GM18519 (cell line): ENCODE measurements around the gene COL5A1.
"Not testable (repeated sequence)": the region's sequence is repeated elsewhere in the genome, so short reads cannot be mapped to it uniquely, and the experiment has no call there.

ENCODE experiments used
- ATAC-seq: cut with Tn5 transposase; IDR thresholded peaks from one replicate; pipeline ENCODE4 v1.9.1; 2021; ENCODE audit warnings: mild to moderate bottlenecking, moderate library complexity; ENCODE audit not compliant: unreplicated experiment, low FRiP score

The COL5A1 gene

DNA sequence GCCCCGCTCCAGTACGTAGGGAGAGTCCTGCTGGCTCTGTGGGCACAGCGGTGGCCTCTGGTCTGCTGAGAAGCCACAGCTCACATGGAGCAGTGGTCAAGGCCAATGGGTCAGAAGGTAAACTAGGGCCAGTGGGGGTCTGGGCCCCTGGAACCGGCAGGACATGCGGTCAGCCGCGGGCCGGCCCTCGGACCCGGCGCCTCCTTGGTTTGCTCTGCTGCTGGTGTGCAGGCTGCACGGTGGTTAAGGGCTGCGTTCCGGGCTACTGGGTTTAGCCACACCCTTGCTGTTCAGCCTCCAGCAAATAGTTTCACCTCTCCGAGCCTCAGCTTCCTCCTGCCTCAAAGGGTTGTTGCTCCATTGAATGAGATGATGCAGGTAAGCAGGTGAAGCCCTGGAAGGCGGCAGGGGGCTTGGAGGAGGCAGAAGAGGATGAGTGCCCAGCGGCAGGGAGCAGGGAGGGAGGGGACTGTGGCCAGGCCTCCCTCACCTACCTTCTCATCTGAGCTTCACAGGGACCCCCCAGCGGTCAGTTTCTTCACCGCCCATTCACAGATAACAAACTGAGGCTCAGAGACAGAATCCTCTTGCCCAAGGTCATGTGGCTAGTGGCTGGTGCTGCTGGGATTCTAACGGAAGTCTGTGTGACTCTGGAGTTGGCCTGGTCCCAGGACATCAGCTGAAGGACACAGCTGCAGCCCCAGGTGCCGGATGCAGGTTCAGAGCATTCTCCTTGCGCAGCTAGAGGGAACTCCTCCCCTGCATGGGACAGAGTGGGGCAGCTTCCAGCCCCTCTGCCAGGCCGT is 3.7 kb upstream of the COL5A1 start:
- ATAC-seq: no peak

DNA sequence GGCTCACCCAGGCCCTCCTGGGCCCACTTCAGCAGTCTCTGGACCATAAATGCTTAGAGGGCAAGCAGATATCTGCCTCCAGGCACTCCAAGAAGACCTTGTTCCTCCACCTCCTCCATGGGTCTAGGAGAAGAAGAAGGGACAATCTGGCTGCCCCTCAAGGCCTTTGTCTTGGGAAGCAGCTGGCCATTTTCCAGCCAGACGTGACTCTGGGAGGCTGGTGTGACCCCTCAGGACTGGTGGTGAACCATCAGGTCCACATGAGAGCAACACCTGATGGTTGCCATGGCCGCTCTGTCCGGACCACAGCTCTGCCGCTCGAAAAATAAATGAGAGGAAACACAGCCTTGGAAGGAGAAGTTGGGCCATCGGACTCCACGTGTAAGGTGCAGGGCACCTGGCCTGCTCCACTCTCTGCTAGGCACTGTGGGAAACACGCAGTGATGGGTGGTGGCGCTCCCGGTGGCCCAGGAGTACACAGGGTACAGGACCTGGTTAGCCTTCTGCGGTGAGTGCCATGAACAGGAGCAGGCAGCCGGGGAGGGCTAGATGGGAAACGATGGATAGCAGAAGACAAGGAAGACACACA is 3.0 kb upstream of the COL5A1 start:
- no peak for ATAC-seq

- no peak for ATAC-seq
These were observed 1.6 kb upstream of the COL5A1 start for GRCh38 chr9:134639994-134640393.

DNA sequence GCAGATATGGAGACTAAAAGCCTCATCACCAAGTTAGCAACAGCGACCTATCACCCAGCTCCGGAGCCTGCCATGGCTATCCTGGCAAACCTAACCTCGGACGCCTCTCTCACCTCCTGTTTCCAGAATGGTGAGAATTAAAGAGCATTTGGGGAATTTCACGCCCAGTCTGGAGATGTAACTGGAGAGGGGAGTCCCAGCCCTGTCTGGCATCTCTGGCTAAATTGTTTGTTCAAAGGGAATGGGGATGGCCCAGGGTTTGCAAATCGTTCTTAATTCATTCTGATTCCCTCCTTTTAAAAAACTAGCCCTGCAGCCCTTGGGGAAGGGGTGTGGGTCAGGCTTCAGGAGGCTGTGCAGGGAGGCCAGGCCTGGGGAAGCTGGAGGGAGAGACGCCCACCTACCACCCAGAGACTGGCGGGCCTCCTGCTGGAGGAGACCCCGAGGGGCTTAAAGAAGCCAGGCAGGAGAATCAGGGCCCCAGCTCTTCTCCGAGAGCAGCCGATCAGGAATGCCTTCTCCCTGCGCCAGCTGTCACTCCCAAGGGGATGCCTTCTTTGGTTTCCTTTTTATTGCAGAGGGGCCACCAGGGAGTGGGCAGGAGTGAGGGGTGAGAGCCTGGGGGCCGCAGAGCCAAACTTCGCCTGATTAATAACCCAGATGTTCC is 964 bp upstream of the COL5A1 start:
- no peak for ATAC-seq

GRCh38 chr9:134641990-134642384 is 384 bp downstream of the COL5A1 start:
- ATAC-seq: no peak

DNA sequence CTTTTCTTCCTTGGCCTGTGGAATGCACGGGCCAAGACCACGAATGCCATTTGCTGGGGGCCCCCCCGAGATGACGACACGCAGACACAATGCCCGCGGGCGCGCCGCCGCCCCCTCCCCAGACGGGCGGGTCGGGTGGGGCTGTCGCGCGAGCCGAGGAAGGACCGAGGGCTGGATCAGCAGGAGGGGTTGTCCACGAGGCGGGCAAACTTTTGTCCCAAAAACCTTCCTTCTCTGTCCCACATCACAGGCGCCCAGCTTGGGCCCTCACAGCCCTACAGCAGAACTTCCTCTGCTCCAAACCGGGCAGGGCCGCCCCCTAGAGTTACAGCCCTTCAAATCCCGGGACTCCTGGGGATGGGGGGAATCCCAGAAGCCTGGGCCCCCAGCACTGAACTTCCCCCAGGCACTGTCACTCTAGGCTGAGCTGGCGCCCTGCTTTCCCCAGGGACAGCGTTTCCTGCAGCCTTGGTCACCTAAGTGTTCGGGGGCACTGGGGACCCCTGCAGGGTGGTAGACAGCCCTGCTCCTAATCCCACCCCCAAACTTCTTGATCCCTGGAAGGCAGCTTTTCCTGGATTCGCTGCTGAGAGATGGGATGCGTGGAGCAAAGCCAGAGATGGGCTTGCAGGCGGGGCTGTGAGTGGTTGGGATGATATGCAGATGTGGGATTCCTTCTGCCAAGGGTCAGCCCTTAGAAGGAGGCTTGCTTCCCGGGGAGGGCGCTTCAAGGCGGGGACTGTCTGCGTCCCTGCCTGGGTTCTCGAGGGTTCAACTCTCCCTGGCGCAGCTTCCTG is 980 bp downstream of the COL5A1 start:
- ATAC-seq: no peak

DNA sequence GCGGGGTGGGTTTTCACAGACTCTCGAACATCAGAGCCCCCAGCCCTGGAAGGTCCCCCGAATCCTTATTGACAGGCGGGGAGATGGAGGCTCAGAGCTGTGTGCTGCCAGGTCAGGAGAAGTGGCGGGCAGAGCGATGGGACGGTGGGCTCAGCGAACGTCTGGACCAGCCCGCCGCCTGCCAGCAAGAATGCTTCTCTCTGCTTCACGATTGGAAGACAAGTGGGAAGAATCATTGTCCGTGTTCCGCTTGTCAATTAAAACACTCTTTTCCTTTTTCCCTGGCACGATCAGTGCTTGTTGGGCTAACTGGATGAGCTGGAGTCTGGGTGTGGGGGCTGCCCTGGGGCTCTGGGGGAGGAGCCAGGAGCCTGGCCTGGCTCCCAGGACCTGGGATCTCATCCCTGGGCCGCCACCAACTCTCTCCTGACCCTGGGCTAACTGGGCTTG is 1.6 kb downstream of the COL5A1 start:
- ATAC-seq: no peak

DNA sequence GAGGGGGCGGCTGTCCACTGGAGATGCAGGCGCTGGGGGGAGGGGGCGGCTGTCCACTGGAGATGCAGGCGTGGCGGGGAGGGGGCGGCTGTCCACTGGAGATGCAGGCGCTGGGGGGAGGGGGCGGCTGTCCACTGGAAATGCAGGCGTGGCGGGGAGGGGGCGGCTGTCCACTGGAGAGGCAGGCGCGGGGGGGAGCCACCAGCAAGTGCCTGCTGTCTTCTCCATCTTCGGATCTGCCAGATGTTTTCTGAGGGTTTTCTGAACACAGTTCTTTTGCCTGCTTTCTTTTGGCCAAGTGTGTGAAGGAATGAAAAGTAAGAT is 2.8 kb downstream of the COL5A1 start:
- ATAC-seq: not testable (repeated sequence)

DNA sequence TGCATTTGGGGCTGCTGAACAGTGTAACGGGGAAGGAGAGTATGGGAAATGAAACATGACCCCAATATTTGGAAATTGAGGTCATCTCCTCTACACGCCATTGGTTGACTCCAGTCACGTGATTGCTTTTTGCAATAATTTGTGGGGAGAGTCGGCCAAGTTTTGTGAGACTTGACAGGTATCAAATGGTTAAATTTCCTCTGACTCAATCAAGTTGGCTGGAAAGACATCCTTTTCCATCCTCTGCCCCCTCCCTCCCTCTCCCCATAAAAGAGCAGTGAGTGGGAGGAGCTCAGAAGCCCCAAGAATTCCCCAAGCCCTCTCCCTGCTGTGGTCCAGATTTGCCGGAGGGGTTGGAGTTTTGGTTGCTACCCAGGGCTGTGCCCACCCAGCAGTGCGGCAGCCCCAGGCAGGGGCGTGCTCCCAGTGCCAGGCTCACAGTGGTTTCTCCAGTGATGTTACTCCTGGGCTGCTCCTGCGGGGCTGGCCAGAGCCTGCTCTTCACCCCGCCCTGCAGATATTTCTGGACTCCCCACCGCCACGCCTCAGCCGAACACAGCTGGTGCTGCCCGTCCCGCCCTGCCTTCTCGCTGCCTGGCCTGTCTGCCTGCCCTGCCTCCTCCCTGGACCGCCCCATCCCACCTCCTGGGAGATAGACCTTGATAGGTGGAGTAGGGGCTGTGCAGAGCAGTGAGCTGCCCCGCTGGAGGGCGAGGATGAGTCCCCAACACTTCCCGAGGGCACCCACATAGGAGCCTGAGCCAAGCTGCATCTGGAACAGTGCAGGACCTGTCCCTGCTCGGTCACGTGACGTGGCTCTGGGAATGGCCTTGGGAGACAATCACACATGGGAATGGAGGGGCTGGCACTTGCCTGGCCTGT is 3.4 kb downstream of the COL5A1 start:
- no peak for ATAC-seq

DNA sequence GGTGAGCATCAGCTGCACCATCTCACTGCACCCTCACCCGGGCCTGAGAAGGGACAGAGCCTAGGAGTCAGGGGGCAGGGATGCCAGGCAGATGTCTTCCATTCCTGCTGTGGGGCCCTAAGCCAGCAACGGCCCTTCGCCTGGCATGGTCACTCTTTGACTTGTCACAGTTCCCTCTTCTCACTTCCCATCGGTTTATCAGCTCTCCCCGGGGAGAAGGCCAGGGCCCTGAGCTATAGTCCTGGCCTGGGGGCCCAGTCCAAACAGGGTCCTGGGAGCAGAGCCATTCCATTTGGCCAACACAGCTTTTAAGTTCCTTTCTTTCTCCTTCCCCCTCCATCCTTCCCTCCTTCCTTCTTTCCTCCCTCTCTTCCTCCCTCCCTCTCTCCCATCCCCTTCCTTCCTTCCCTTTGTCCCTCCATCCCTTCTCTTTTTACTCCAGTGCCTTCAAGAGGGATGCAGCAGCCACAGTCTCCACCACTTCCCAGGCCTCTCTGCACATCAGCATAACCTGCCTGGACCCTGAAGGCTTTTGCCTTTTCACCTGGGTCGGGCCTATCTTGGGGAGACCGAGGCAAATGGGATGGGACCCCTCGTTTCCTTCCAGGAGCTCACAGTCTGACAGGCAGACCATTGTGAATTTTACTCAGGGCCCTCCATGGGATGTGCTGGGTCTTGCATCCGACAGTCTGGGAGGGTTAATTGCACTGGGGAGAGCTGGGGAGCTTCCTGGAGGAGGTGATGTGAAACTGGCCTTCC is 4.2 kb downstream of the COL5A1 start:
- ATAC-seq: no peak

GRCh38 chr9:134647359-134648080 is 5.9 kb downstream of the COL5A1 start:
- no peak for ATAC-seq

DNA sequence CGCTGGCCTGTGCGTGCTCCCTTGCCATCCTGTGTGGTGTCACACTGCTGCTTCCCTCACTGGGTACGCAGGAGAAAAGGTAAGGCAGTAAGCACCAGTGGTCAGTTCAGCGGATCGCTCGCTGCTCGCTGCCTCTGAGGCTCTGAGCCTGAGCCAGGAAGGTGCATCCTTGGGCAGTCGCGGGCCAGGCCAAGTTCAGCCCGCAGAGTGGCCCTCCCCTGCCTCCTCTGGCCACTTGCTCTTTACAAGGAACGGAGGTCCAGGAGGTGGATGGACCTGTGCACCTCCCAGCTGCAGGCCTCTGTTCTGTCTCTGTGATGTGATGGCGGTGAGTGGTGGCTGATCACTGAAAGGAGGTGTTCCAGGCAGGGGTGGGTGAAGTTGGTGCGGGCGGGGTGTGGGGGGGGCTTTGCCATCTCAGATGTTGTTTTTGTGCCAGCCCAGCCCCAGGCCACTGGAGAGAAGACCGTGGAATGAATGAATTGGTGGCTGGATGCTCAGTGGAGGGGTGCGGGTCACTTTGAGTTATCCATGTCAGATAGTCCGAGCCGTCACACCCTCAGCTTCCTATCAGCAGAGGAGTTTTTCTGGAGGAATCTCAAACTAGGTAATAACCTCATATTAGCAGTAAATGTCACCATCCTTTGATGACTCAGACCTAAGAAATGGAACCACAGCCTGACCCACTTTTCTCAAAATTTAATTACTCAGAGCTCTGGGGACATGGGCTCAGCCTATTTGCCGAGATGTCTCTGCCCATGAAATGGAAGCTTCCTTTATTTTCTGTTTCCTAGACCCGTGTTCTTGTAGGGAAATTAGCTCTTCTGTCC is 7.3 kb downstream of the COL5A1 start:
- ATAC-seq: no peak

DNA sequence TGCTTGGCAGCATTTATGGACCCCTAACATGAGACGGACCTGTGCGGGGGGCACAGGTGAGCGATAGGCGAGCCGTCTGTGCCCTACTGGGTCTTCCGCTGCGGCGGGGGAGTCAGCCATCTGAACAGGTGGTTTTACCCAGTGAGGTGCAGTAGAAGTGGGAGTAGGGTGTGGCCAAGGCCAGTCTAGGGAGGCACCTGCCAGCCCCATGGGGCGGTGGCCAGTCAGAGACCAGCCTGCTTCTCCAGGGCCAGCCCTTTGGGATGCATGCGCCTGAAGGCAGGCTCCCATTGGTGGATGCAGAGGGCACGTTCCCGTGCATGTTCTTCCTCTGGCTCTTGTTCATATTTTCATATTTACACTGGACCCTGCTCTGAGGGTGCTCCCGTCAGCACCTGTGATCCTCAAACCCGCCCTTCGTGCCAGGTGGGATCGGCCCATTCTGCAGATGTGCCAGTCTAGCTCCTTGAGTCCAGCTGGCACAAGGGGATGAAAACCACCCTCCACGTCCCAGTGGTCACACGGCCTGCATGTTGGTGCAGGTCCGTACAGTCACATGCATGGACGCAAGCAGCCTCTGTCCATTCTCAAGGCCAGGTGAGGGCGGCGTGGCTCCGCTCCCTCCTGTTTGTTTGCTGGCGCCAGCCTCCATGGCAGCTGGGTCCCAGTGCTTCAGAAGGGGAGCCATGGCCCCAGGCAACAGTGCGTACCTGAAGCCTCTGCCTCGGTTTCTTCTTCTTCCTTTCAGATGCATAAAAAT is 9.0 kb downstream of the COL5A1 start:
- ATAC-seq: no peak

DNA sequence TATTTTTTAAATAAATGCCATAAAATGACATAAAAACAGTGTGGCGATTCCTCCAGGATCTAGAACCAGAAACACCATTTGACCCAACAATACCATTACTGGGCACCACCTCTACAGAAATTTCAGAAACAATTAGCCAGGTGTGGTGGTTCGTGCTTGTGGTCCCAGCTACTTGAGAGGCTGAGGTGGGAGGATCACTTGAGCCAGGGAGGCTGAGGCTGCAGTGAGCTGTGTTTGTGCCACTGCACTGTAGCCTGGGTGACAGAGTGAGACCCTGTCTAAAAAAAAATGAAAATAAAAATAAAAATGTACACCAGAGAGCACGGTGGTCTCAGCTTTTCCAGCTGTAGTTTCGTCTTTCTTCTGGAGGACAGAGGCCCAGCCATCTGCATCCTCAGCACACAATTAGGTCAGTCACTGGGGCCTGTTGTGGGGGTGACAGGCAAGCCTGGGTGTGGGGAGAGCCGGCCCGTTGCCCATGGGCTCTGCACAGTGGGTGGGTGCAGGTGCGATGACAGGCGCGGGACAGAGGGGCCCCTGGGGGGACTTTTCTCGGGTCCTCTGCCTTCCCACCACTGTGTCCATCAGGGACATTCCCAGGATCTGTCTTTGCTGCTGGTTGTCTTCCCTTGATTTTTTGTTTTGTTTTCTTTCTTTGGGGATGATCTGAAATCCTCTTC is 9.8 kb downstream of the COL5A1 start:
- ATAC-seq: no peak

DNA sequence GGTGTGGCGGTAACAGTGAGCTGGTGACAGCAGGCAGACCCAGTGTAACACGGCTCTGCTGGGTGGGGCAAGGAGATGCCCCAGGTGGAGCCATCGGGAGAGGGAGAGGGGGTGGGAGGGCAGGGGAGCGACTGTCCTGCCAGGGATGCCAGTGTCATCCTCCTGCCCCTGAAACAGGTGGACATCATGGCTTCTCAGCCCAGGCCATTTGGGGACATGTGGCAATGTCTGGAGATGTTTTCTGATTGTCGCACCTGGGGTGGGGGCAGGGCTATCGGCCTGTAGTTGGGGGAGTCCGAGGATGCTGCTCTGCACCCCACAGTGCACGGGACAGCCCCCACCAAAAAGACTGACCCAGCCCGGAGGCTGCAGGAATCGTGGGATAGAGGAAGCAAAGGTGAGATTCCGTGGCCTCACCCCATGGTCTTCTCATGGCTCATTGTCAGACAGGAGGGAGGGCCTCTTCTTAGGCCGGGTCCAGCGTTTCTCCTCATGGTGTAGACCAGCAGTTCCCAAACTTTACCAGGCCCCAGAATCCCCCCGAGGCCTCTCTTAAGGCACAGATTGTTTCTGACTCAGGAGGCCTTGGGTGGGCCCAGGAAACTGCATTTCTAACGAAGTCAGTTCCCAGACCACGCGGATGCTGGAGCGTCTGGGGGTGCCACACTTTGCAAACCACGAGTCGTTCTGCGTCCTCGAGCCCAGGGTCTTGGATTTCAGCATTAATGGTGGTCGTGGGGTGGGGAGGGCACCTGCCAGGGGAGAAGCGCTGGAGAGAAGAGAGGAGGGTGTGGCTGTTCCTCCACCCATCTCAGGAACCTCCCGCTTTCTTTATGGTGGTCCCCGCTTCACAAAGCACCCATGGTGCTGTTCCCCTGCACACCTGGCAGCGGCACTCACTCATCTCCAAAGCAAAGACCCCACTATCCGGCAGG is 11.0 kb downstream of the COL5A1 start:
- no peak for ATAC-seq
